ENCODE measurements around the gene GRHL3.

Gene GRHL3

GRCh38 chr1:24341260-24341659 lies 22.1 kb downstream of the GRHL3 start:
- H3K4me3 ChIP-seq (ENCODE audit: low read length) = no peak overlapping the region
- no peak for TF ChIP-seq CTCF (conservative IDR thresholded peaks at IDR 0.05; ENCODE audit: low read depth, low read length)
- DNase-seq (ENCODE audit: low read depth) = no peak

GRCh38 chr1:24343412-24344089 lies 24.4 kb downstream of the GRHL3 start:
- H3K4me3 ChIP-seq (ENCODE audit: low read length) = no peak overlapping the region
- TF ChIP-seq CTCF (conservative IDR thresholded peaks at IDR 0.05; ENCODE audit: low read depth, low read length) = no peak
- no peak for DNase-seq (ENCODE audit: low read depth)

- H3K4me3 ChIP-seq (ENCODE audit: low read length) = no peak overlapping the region
- no peak for TF ChIP-seq CTCF (conservative IDR thresholded peaks at IDR 0.05; ENCODE audit: low read depth, low read length)
- no peak for DNase-seq (ENCODE audit: low read depth)
Observed at GRCh38 chr1:24344090-24344742, 25.1 kb downstream of the GRHL3 start.

- H3K4me3 ChIP-seq (ENCODE audit: low read length) = no peak overlapping the region
- TF ChIP-seq CTCF (conservative IDR thresholded peaks at IDR 0.05; ENCODE audit: low read depth, low read length) = no peak
- no peak for DNase-seq (ENCODE audit: low read depth)
Observed at GRCh38 chr1:24345334-24345733, 26.2 kb downstream of the GRHL3 start.

GRCh38 chr1:24347159-24347934 lies 28.2 kb downstream of the GRHL3 start:
- no peak for DNase-seq (ENCODE audit: low read depth)
- no peak for TF ChIP-seq CTCF (conservative IDR thresholded peaks at IDR 0.05; ENCODE audit: low read depth, low read length)
- H3K4me3 ChIP-seq (ENCODE audit: low read length) = no peak overlapping the region

GRCh38 chr1:24348196-24348595 lies 29.0 kb downstream of the GRHL3 start:
- TF ChIP-seq CTCF (conservative IDR thresholded peaks at IDR 0.05; ENCODE audit: low read depth, low read length) = no peak
- no peak overlapping the region for H3K4me3 ChIP-seq (ENCODE audit: low read length)
- no peak for DNase-seq (ENCODE audit: low read depth)

Data from retinal pigment epithelial cell (primary cell).